Natural killer cell (primary cell): ENCODE measurements around the gene DOK3. TPM values are rescaled to one million over a fixed set of nuclear protein-coding genes. Genes with fewer than 3 reads are reported as not detected.

Experiments used
- ATAC-seq, 3 donors: fragments of 150-1000 bp in 2 of 3; fragments of 200-7000 bp in 1 of 3; cut with Tn5 transposase; 1 replicate in 1 of 3; 2 replicates in 2 of 3; pipeline ENCODE4 v1.10.0; 2021; ENCODE audit warnings: mild to moderate bottlenecking in 2 of 3, moderate library complexity in 2 of 3
- DNase-seq, 2 donors: peaks; one replicate each; pipeline versions ENCODE4 v3.0.0 to v3.0.0-alpha.2; 2013 to 2021; ENCODE audit warnings: mixed read lengths in 1 of 2
- H3K27ac ChIP-seq: one replicate; pipeline ENCODE4 v1.5.1; 2013; ENCODE audit warnings: mild to moderate bottlenecking, low read length
- H3K27me3 ChIP-seq: one replicate; pipeline ENCODE4 v1.6.1; 2013; ENCODE audit warnings: low read length; ENCODE audit not compliant: control insufficient read depth, insufficient read depth
- H3K36me3 ChIP-seq: one replicate; pipeline ENCODE4 v1.6.1; 2013; ENCODE audit warnings: low read length; ENCODE audit not compliant: control insufficient read depth, insufficient read depth
- H3K4me1 ChIP-seq: one replicate; pipeline ENCODE4 v1.6.1; 2013; ENCODE audit warnings: low read length; ENCODE audit not compliant: control insufficient read depth, insufficient read depth
- H3K4me3 ChIP-seq: one replicate; pipeline ENCODE4 v1.5.1; 2013; ENCODE audit warnings: low read length
- H3K9me3 ChIP-seq: one replicate; pipeline ENCODE4 v1.6.1; 2013; ENCODE audit warnings: low read length; ENCODE audit not compliant: control insufficient read depth, insufficient read depth
- H3K27ac Mint-ChIP-seq, 2 donors: one replicate each; pipeline ENCODE4 v1.8.0; 2022; ENCODE audit warnings: mild to moderate bottlenecking in 2 of 2, mixed read lengths in 2 of 2, moderate library complexity in 1 of 2
- H3K27me3 Mint-ChIP-seq, 2 donors: one replicate each; pipeline ENCODE4 v1.8.0; 2022; ENCODE audit warnings: low read depth in 2 of 2, mixed read lengths in 2 of 2
- H3K36me3 Mint-ChIP-seq: one replicate; pipeline ENCODE4 v1.8.0; 2022; ENCODE audit warnings: mixed read lengths
- H3K4me1 Mint-ChIP-seq, 2 donors: one replicate each; pipeline ENCODE4 v1.8.0; 2022; ENCODE audit warnings: mixed read lengths in 2 of 2
- H3K4me3 Mint-ChIP-seq: one replicate; pipeline ENCODE4 v1.8.0; 2022; ENCODE audit warnings: mild to moderate bottlenecking, moderate library complexity, mixed read lengths
- H3K9me3 Mint-ChIP-seq, 2 donors: one replicate each; pipeline ENCODE4 v1.8.0; 2022; ENCODE audit warnings: mixed read lengths in 2 of 2
- WGBS: methylation state at CpG from one replicate; pipeline ENCODE4 v1.1.7; 2013; ENCODE audit warnings: missing lambda C conversion rate; ENCODE audit not compliant: insufficient coverage; 5-methylcytosine and 5-hydroxymethylcytosine counted together
- intact Hi-C: fragments of 100-400 bp; cut with micrococcal nuclease; formaldehyde crosslinking; loops from one replicate; pipeline ENCODE4 v1.14.2; 2022
- total RNA-seq, 4 donors: library from RNA; stranded (reverse); fragments of 120-200 nt in 1 of 4; gene quantifications; one replicate each; pipeline versions ENCODE4 v1.2.3 to v1.2.4, GENCODE V29; 2013 to 2022
- TF ChIP-seq, protein P1 (sequence below): fragments of 200-600 bp; IDR thresholded peaks from one replicate; pipeline ENCODE4 v1.8.0; 2022; ENCODE audit warnings: antibody characterized with exemption

The DOK3 gene
- total RNA-seq, 3 donors from 2014 or later (not counting 1 experiment from before 2014, with no cell fraction given): 3.5 to 19.8 (median 9.1) TPM

DNA sequence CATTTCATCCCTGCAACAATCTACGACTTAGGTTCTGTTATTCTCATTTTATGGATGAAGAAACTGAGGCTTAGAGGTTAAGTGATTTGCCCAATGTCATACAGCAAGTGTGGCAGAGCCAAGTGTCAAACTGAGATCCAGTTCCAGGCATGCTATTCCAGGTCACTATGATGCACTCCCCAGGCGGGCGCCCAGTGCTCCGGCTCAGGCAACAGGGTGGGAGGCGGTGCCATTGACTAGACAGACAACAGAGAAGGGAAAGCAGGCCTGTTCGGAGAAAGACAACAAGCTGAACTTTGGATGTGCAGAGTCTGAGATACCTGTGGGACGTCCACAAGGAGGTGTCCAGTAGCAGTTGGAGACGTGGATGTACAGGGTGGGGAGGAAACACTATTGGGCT lies 18.0 kb upstream of the DOK3 start:
- no peaks in the 10 kb centered on the region for H3K4me1 ChIP-seq
- WGBS: 97% methylated on average over 8 of the region's 8 CpGs
- H3K36me3 ChIP-seq: peaks cover 59% of the 10 kb centered on the region
- Mint-ChIP-seq H3K9me3 (no peaks in the 10 kb centered on the region), H3K4me3 (no peak overlapping the region), H3K36me3 (no peaks in the 10 kb centered on the region), H3K4me1 (peaks cover 5 to 9% of the 10 kb centered on the region in 2 donors), H3K27me3 (no peaks in the 10 kb centered on the region), H3K27ac (no peak overlapping the region)
- intact Hi-C loops: no loop called here
- H3K4me3 ChIP-seq: no peak overlapping the region
- H3K27ac ChIP-seq: no peak overlapping the region
- DNase-seq (no peak), ATAC-seq (no peak)
- H3K27me3 ChIP-seq: no peaks in the 10 kb centered on the region
- H3K9me3 ChIP-seq: no peaks in the 10 kb centered on the region
- TF ChIP-seq, protein P1, sequence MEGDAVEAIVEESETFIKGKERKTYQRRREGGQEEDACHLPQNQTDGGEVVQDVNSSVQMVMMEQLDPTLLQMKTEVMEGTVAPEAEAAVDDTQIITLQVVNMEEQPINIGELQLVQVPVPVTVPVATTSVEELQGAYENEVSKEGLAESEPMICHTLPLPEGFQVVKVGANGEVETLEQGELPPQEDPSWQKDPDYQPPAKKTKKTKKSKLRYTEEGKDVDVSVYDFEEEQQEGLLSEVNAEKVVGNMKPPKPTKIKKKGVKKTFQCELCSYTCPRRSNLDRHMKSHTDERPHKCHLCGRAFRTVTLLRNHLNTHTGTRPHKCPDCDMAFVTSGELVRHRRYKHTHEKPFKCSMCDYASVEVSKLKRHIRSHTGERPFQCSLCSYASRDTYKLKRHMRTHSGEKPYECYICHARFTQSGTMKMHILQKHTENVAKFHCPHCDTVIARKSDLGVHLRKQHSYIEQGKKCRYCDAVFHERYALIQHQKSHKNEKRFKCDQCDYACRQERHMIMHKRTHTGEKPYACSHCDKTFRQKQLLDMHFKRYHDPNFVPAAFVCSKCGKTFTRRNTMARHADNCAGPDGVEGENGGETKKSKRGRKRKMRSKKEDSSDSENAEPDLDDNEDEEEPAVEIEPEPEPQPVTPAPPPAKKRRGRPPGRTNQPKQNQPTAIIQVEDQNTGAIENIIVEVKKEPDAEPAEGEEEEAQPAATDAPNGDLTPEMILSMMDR: no peak

DNA sequence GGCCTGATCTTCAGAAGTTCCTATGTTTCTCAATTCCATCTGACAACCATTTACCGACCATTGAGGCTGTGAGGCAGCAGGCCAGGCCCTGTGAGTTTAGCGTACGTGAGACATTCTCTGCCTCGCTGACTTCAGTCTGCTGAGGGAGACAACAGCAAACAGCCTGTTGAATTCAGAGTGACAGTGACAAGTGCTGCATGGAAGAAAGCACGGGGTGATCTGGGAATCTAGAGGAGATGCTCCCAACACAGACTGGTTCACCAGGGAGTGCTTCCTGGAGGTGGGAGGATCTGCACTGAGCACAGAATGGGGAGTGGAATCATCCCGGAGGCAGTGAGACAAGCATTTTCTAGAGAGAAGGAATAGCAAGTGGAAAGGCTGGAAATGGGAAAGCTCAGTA lies 17.2 kb upstream of the DOK3 start:
- intact Hi-C loops: no loop called here
- Histone ChIP-seq H3K9me3 (no peaks in the 10 kb centered on the region), H3K27ac (no peak overlapping the region), H3K27me3 (no peaks in the 10 kb centered on the region), H3K4me1 (peaks cover 2% of the 10 kb centered on the region), H3K36me3 (peaks cover 53% of the 10 kb centered on the region), H3K4me3 (no peak overlapping the region)
- H3K36me3 Mint-ChIP-seq: no peaks in the 10 kb centered on the region
- no peak overlapping the region for H3K4me3 Mint-ChIP-seq
- H3K27me3 Mint-ChIP-seq: no peaks in the 10 kb centered on the region
- ATAC-seq (no peak), DNase-seq (no peak)
- H3K9me3 Mint-ChIP-seq: no peaks in the 10 kb centered on the region
- H3K27ac Mint-ChIP-seq: no peak overlapping the region
- TF ChIP-seq, protein P1: no peak
- 95% methylated on average over 6 of the region's 6 CpGs for WGBS
- peaks cover 2 to 8% of the 10 kb centered on the region in 2 donors for H3K4me1 Mint-ChIP-seq

DNA sequence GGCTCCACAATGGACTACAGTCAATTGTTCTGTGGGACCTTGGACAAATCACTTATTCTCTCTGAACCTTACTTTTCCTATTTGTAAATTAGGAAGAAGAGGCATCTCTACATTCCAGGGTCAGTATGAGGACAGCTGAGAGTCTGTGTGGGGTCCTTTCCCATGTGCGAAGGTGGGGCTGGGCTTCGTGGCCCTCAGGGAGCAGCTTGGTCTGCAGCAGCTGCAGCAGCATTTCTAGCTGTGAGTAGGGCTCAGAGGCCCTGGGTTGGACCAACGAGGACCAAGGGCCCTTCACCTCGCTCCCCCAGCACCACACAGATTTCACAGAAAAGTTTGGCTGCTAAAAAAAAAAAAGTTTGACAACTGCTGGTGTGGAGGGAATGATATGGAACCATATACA lies 16.6 kb upstream of the DOK3 start:
- no peak for DNase-seq
- TF ChIP-seq, protein P1: no peak
- WGBS: 97% methylated on average over 3 of the region's 4 CpGs
- H3K36me3 ChIP-seq: peaks cover 50% of the 10 kb centered on the region
- Mint-ChIP-seq H3K36me3 (no peaks in the 10 kb centered on the region), H3K27ac (no peak overlapping the region), H3K9me3 (no peaks in the 10 kb centered on the region), H3K27me3 (no peaks in the 10 kb centered on the region), H3K4me3 (no peak overlapping the region), H3K4me1 (peaks cover 7 to 13% of the 10 kb centered on the region in 2 donors)
- intact Hi-C loops: no loop called here
- H3K27me3 ChIP-seq: no peaks in the 10 kb centered on the region
- no peak overlapping the region for H3K27ac ChIP-seq
- peaks cover 8% of the 10 kb centered on the region for H3K4me1 ChIP-seq
- no peaks in the 10 kb centered on the region for H3K9me3 ChIP-seq
- H3K4me3 ChIP-seq: no peak overlapping the region
- no peak for ATAC-seq

DNA sequence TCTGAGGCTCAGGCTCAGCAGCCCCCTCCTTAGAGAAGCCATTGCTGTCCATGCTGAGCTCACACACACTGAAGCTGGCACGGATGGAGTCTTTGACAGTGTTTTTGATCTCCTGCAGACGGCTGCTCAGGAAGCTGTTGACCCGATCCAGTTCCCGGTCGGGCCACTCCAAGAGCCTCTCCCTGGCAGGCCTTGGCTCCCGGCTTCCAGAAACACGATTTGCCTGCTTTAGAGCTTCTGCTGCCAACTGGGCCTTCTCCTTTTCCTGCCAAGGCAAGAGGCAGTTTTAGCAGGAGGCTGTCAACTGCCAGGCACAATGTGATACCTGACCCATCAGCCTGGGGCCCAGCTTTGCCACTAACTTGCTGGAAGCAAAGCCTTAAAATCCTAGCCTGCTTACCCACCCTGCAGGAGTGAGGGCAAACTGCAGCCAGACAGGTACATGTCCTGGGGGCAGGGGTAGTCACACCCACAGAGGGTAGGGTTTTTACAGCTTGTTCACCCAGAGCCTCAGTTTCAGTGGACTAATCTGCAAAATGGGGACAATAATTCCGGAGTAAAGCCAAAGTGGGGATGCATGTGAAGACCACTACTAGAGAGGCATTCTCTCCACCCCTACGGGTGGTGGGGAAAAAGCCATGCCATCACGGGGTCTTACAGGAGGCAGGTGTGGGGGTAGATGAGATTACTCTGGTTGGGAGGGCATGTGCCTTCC lies 15.5 kb upstream of the DOK3 start:
- H3K9me3 ChIP-seq: no peaks in the 10 kb centered on the region
- no peak overlapping the region for H3K4me3 Mint-ChIP-seq
- peaks cover 17 to 18% of the 10 kb centered on the region in 2 donors for H3K4me1 Mint-ChIP-seq
- peaks cover 13% of the 10 kb centered on the region for H3K4me1 ChIP-seq
- DNase-seq (no peak), ATAC-seq (no peak)
- H3K27ac ChIP-seq: no peak overlapping the region
- no peak overlapping the region for H3K27ac Mint-ChIP-seq
- H3K27me3 ChIP-seq: no peaks in the 10 kb centered on the region
- H3K9me3 Mint-ChIP-seq: no peaks in the 10 kb centered on the region
- 96% methylated on average over 10 of the region's 10 CpGs for WGBS
- H3K36me3 Mint-ChIP-seq: no peaks in the 10 kb centered on the region
- H3K4me3 ChIP-seq: no peak overlapping the region
- intact Hi-C loops: no loop called here
- peaks cover 46% of the 10 kb centered on the region for H3K36me3 ChIP-seq
- no peaks in the 10 kb centered on the region for H3K27me3 Mint-ChIP-seq
- TF ChIP-seq, protein P1: no peak
